Measurements from ENCODE around the gene XDH.

The XDH gene

DNA sequence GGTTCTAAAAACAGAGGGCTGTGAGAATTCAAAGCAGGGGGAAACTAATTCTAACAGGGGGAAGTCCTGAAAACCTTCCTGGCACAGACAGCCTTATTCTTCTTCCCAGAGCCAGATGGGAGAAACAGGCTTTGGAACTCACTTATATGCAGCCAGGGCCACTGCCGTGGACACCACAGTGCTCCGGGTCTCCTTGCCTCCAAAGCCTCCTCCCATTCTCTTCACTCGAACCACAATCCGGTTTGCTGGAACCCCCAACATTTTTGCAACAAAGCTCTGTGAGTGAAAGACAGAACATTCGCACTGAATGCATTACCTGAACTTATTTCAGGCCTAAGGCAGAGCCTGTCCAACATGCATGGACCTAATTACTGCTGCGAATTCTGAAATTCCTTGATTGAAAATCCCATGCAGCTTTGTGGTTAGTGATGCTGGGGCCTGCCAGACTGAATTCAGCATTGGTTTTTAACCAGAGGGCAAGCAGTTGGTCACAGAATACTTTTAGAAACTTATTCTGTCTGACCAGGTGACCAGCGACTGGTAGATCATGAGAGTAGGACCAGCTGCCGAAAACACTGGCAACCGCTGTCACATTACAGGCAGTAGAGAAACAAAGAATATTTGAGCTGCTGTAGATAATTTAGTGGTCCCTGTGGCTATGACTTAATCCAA is 48.6 kb downstream of the XDH start:
- Histone ChIP-seq H3K9ac (ENCODE audit: low read depth, low read length) (no peak overlapping the region), H3K4me1 (ENCODE audit: insufficient read depth, low read length) (no peaks in the 10 kb centered on the region), H3K9me3 (ENCODE audit: control insufficient read depth, insufficient read depth, low read length) (no peaks in the 10 kb centered on the region), H3K36me3 (ENCODE audit: insufficient read depth, low read length) (no peaks in the 10 kb centered on the region; the same call in 1 of the 2 replicates)

DNA sequence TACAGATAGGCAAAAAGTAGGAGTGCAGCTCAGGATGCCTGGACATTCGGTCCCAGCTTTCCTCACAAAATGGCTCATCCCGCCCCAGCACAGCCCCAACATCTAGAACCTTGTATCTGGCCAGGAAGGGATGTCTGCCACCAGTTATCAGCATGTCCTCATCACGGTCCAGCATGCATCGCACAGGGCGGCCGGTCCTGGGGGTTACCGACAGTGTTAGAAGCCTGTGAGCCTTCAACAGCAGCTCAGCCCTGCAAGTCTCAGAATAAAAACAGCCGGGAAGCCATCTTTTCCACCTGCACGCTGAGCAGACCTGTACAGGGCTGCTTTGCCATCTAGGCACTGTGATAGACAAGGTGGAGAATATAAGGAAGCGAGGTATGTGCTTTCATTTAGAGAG is 49.2 kb downstream of the XDH start:
- Histone ChIP-seq H3K4me1 (ENCODE audit: insufficient read depth, low read length) (no peaks in the 10 kb centered on the region), H3K9ac (ENCODE audit: low read depth, low read length) (no peak overlapping the region), H3K9me3 (ENCODE audit: control insufficient read depth, insufficient read depth, low read length) (no peaks in the 10 kb centered on the region), H3K36me3 (ENCODE audit: insufficient read depth, low read length) (no peaks in the 10 kb centered on the region; the same call in 1 of the 2 replicates)

DNA sequence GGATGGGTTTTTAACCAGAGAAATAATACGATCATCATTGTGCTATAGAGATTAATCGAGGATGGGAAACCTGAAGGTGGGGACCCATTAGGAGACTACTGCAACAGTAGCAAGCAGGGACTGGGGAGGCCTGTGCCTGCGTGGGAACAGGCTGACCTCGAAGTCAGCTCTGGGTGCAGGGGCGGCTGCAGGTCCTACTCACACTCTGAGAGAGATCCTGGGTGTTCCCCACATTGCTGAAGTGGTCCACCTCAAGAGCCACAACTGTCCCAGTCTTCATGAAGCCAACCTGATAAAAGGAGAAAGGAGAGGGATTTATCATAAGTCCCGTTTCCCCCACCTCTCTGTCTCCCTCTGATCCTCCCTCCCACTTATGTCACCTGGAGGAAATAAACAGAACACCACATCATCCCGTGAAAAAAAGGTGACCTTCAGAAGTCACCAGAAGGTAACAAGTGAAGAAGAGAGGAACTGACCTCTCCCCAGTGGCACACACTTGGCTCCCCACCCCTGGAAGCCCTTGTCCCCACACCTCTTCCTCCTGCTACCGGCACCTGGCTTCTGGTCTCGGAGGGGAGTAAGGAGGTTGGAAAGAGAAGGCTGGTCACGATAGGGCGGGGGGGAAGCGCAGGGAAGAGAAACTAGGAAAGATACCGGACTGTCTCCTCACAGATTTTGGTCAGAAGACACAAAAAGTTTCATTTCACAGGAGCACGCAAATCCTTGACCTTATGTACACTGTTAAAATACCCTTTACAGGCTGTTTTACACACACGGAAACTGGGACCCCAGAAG is 50.4 kb downstream of the XDH start:
- H3K9ac ChIP-seq (ENCODE audit: low read depth, low read length), result no peak overlapping the region
- H3K9me3 ChIP-seq (ENCODE audit: control insufficient read depth, insufficient read depth, low read length), result no peaks in the 10 kb centered on the region
- no peaks in the 10 kb centered on the region; the same call in 1 of the 2 replicates for H3K36me3 ChIP-seq (ENCODE audit: insufficient read depth, low read length)
- no peaks in the 10 kb centered on the region for H3K4me1 ChIP-seq (ENCODE audit: insufficient read depth, low read length)

DNA sequence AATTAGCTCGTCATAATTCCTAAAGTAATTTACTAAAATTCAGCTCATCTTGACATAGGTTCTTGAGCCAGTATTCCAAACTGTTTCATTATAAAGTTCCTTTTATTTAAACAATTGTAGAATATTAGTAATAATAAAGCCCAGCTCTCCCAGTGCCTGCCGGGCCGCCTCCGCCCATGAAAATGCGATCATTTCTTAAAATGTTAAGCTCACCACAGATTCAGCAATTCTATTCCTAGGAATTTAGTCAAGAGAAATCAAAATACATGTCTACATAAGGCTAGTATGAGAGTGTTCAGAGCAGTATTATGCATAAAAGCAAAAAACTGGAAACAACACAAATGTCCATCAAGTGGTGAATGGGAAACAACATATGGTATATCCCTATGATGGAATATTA is 52.0 kb downstream of the XDH start:
- H3K9ac ChIP-seq (ENCODE audit: low read depth, low read length), result no peak overlapping the region
- H3K4me1 ChIP-seq (ENCODE audit: insufficient read depth, low read length), result no peaks in the 10 kb centered on the region
- no peaks in the 10 kb centered on the region for H3K36me3 ChIP-seq (ENCODE audit: insufficient read depth, low read length)
- H3K9me3 ChIP-seq (ENCODE audit: control insufficient read depth, insufficient read depth, low read length), result no peaks in the 10 kb centered on the region

DNA sequence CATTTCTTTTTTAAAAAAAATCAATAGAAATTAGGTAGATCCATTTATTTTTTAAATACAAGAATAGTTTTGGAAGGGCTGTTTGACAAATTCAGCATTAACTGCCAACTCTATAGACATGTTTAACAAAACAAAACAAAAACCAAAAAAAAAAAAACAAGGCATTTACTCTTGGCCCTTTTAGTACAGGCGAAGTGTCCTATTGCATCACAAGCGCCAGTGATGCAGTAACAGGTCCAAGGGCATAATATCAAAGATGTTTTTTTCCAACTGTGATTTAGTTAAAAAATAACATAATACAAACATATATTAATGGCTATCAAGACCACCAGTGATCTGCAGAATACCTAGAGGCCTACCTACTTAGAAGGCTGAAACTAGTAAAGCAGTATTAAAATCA is 55.3 kb downstream of the XDH start:
- no peak overlapping the region for H3K9ac ChIP-seq (ENCODE audit: low read depth, low read length)
- H3K9me3 ChIP-seq (ENCODE audit: control insufficient read depth, insufficient read depth, low read length), result no peaks in the 10 kb centered on the region
- no peaks in the 10 kb centered on the region for H3K4me1 ChIP-seq (ENCODE audit: insufficient read depth, low read length)
- no peaks in the 10 kb centered on the region for H3K36me3 ChIP-seq (ENCODE audit: insufficient read depth, low read length)

DNA sequence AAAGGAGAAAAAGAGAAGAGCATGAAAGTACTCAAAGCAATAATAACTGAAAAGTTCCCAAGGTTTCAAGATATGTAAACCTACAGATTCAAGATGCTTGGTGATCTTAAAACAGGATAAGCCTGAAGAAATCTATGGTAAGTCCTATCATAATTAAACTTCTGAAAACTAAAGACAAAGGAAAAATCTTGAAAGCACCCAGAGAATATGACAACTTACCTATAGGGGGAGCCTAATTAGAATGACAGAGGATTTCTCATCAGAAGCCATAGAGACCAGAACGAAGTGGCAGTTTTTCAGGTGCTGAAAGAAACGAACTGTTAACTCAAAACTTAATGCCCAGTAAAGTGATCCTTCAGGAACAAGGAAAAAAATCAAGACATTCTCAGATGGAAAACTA is 59.7 kb downstream of the XDH start:
- H3K4me1 ChIP-seq (ENCODE audit: insufficient read depth, low read length), result no peaks in the 10 kb centered on the region
- no peaks in the 10 kb centered on the region; the same call in 1 of the 2 replicates for H3K9me3 ChIP-seq (ENCODE audit: control insufficient read depth, insufficient read depth, low read length)
- H3K36me3 ChIP-seq (ENCODE audit: insufficient read depth, low read length), result no peaks in the 10 kb centered on the region; the same call in 1 of the 2 replicates
- H3K9ac ChIP-seq (ENCODE audit: low read depth, low read length), result no peak overlapping the region

DNA sequence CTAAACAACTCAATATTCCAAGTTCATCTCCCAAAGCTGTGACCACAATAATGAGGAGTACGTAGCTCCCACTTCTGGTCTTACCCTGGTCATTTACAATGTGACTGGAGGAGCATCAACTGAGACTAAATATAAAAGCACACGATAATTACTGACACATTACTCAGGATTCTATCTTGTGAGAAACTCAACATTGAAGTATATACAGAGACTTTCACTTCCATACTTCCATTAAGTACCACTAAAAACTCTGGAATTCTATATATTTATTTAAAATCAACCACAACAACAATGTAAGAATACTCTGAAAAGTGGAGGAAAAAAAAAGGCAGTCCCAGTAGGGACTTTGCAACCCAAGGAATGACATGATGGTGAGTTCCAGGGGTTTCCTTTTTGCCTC is 61.4 kb downstream of the XDH start:
- no peak overlapping the region for H3K9ac ChIP-seq (ENCODE audit: low read depth, low read length)
- H3K4me1 ChIP-seq (ENCODE audit: insufficient read depth, low read length), result no peaks in the 10 kb centered on the region
- H3K36me3 ChIP-seq (ENCODE audit: insufficient read depth, low read length), result no peaks in the 10 kb centered on the region; the same call in 1 of the 2 replicates
- H3K9me3 ChIP-seq (ENCODE audit: control insufficient read depth, insufficient read depth, low read length), result no peaks in the 10 kb centered on the region; the same call in 1 of the 2 replicates

DNA sequence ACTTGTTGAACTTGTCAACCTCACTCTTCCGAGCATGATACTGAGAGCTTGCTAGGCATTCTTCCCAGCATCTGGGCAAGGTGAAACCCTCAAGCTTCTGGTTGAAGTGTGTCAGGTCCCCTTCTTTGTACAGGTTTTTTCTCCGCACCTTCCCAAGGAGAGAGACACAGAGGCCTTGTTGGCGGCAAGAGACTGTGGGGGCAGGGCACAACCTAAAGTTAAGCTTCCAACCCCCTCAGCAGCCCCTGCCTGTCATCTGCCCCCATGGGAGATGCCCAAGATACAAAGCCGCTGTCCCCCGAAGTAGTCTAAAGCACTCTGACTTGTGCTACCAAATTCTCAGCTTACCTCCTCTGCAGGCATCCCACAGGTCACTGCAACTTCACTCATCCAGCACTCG is 64.9 kb downstream of the XDH start:
- H3K36me3 ChIP-seq (ENCODE audit: insufficient read depth, low read length), result no peaks in the 10 kb centered on the region; the same call in 1 of the 2 replicates
- H3K9ac ChIP-seq (ENCODE audit: low read depth, low read length), result no peak overlapping the region
- no peaks in the 10 kb centered on the region for H3K4me1 ChIP-seq (ENCODE audit: insufficient read depth, low read length)
- H3K9me3 ChIP-seq (ENCODE audit: control insufficient read depth, insufficient read depth, low read length), result no peaks in the 10 kb centered on the region; the same call in 1 of the 2 replicates

DNA sequence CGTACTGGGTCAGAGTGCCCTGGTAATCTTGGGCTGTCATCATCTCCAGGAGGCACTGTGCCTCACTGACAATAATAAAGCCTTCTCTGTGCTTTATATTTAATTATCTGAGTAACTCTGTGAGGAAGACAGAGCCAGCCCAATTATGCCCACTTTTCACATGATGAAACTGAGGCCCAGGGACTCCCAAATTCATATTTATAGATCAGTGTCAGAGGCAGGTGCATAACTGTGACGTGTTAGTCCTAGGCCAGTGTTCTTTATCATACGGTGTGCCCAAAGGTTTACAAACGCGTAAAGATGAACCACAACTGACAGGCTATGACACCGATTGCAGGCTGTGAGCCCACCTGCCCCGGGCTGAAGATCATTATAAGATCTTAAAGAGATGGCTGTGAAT is 65.4 kb downstream of the XDH start:
- no peak overlapping the region for H3K9ac ChIP-seq (ENCODE audit: low read depth, low read length)
- H3K36me3 ChIP-seq (ENCODE audit: insufficient read depth, low read length), result no peaks in the 10 kb centered on the region; the same call in 1 of the 2 replicates
- no peaks in the 10 kb centered on the region for H3K4me1 ChIP-seq (ENCODE audit: insufficient read depth, low read length)
- H3K9me3 ChIP-seq (ENCODE audit: control insufficient read depth, insufficient read depth, low read length), result no peaks in the 10 kb centered on the region; the same call in 1 of the 2 replicates

DNA sequence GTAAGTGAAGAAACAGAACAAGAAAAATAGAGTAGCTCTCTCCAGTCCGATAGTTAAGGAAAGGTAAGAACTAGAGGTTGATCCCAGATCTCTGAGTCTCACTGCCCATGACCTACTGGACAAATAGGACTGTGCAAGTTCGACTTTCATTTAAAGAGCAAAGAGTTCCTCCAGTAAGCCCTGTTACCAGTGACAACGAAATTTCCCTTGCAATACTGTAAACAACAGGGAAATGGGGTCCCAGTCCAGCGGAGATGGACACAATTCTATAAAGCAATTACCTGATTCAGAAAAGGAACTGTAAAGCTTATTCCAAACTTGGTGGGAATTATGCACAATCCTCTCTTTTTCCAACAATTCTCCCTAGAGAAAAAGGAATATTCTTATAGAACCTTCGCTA is 65.9 kb downstream of the XDH start:
- no peaks in the 10 kb centered on the region for H3K4me1 ChIP-seq (ENCODE audit: insufficient read depth, low read length)
- H3K9ac ChIP-seq (ENCODE audit: low read depth, low read length), result no peak overlapping the region
- no peaks in the 10 kb centered on the region for H3K36me3 ChIP-seq (ENCODE audit: insufficient read depth, low read length)
- no peaks in the 10 kb centered on the region; the same call in 1 of the 2 replicates for H3K9me3 ChIP-seq (ENCODE audit: control insufficient read depth, insufficient read depth, low read length)

DNA sequence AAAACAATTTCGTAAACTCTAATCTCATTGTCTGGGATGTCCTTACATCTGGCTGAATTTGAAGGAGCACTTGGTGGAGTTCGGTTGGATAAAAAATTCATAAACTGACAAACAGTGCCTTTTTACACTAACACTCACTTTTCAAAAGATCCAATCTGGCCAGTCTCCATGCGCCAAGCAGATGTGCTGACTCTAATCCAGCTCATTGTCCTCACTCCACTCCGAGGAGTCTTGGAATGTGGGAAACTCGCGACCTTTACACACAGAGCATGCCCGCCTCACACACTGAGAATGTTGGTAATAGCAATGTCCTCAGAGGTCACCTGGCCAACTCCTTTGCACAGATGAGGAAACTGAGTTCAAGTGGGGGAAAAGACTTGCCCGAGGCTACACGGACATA is 66.8 kb downstream of the XDH start:
- Histone ChIP-seq H3K4me1 (ENCODE audit: insufficient read depth, low read length) (no peaks in the 10 kb centered on the region), H3K36me3 (ENCODE audit: insufficient read depth, low read length) (no peaks in the 10 kb centered on the region), H3K9me3 (ENCODE audit: control insufficient read depth, insufficient read depth, low read length) (no peaks in the 10 kb centered on the region; the same call in 1 of the 2 replicates), H3K9ac (ENCODE audit: low read depth, low read length) (no peak overlapping the region)

DNA sequence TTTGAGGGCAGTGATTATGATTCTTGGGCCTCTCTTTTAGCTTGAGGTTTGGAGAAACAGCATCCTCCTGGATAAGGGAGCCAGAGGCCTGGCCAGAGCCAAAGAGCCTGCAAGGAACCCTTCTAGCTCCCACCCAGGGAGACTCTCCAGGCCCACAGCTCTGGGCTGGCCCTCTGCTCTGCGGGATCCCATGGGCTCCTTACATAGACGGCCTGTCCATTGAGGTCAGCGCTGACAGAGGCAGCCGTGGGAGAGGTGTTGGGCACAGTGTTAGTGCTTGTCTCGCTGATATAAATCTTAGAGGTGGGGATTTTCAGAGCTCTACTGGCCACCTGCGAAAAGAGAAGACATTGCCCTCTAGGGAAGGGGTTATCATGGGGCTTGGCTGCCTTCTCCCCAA is 67.2 kb downstream of the XDH start:
- H3K9me3 ChIP-seq (ENCODE audit: control insufficient read depth, insufficient read depth, low read length), result no peaks in the 10 kb centered on the region; the same call in 1 of the 2 replicates
- no peaks in the 10 kb centered on the region for H3K36me3 ChIP-seq (ENCODE audit: insufficient read depth, low read length)
- no peaks in the 10 kb centered on the region for H3K4me1 ChIP-seq (ENCODE audit: insufficient read depth, low read length)
- H3K9ac ChIP-seq (ENCODE audit: low read depth, low read length), result no peak overlapping the region

DNA sequence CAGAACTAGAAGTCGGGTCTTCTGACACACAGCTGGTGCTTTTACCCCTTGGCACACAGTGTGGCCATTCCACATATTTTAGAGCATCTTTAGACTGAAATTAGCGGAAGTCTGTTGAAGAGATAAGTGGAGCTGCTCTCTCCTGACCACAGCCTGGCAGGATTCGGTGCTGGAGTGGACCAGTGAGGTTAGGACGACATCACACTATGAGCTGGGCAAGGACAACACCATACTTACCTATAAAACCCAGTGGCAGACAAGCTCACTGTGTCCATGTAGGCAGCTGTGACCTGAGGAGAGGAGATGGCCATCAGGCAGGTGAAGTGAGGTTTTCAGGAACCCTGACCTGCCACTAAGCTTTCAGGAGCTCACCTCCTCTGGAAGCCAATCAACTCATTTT is 70.1 kb downstream of the XDH start:
- Histone ChIP-seq H3K9me3 (ENCODE audit: control insufficient read depth, insufficient read depth, low read length) (no peaks in the 10 kb centered on the region), H3K4me1 (ENCODE audit: insufficient read depth, low read length) (no peaks in the 10 kb centered on the region), H3K36me3 (ENCODE audit: insufficient read depth, low read length) (no peaks in the 10 kb centered on the region; the same call in 1 of the 2 replicates), H3K9ac (ENCODE audit: low read depth, low read length) (no peak overlapping the region)

DNA sequence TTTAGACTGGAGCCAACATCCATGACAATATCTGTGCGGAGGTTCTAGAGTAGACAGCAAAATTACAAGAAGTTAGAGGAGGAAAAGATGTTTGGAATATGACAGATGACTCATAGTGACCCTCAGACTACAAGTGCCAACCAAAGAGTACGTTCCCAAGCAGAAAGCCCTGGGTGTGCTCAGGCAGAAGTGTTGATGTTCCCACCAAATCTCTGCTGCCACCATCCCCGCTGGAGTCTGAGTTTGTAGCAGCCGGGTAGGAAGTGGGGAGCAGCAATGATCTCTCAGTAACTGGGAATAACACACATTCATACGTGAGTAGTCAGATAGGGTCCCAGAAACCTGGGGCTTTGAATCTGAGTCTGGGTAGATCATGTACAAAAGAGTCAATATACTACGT is 73.2 kb downstream of the XDH start:
- Histone ChIP-seq H3K9ac (ENCODE audit: low read depth, low read length) (no peak overlapping the region), H3K9me3 (ENCODE audit: control insufficient read depth, insufficient read depth, low read length) (no peaks in the 10 kb centered on the region), H3K4me1 (ENCODE audit: insufficient read depth, low read length) (no peaks in the 10 kb centered on the region), H3K36me3 (ENCODE audit: insufficient read depth, low read length) (no peaks in the 10 kb centered on the region; the same call in 1 of the 2 replicates)

DNA sequence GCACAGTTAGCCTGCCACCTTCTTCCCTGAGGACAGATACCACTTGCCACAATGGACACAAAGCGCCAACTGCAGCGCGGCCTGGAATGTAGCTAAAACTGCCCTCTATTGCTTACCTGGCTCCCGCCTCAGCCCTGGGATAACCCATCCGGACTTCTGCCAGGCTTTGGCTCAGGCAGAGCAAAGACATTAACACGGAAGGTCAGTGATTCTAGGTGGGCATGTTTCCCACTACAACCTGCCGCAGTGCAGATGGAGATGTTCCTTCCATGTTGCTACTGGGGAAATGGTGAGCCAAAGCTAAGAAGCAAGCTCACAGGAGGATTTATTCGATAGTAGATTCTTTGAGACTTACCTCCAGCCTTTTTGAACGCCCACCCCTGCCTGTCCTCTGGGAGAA is 74.8 kb downstream of the XDH start:
- Histone ChIP-seq H3K4me1 (ENCODE audit: insufficient read depth, low read length) (no peaks in the 10 kb centered on the region), H3K36me3 (ENCODE audit: insufficient read depth, low read length) (no peaks in the 10 kb centered on the region; the same call in 1 of the 2 replicates), H3K9ac (ENCODE audit: low read depth, low read length) (no peak overlapping the region), H3K9me3 (ENCODE audit: control insufficient read depth, insufficient read depth, low read length) (no peaks in the 10 kb centered on the region)

Measured in ES-I3 (cell line).